ENCODE measurements around the gene ALCAM. TPM values are rescaled to one million over a fixed set of nuclear protein-coding genes. Genes with fewer than 3 reads are reported as not detected.

The ALCAM gene
- total and polyA plus RNA-seq, 2 donors (not counting 3 experiments of a cell fraction or from before 2014, with no cell fraction given): 46.3 to 118 TPM

- no peak for TF ChIP-seq GATA2 (IDR thresholded peaks at IDR 0.05; ENCODE audit: insufficient read depth, insufficient read length, low read depth, low read length)
- no peak for TF ChIP-seq FOS (IDR thresholded peaks at IDR 0.05; ENCODE audit: borderline replicate concordance, insufficient read depth, low read length)
- TF ChIP-seq, protein P1, sequence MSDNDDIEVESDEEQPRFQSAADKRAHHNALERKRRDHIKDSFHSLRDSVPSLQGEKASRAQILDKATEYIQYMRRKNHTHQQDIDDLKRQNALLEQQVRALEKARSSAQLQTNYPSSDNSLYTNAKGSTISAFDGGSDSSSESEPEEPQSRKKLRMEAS (IDR thresholded peaks at IDR 0.05; ENCODE audit: insufficient read depth, insufficient read length): no peak
- no peak for TF ChIP-seq JUN (IDR thresholded peaks at IDR 0.05; ENCODE audit: borderline replicate concordance, insufficient read depth, insufficient read length, low read depth)
- TF ChIP-seq POLR2A (IDR thresholded peaks at IDR 0.05; ENCODE audit: low read depth, low read length): no peak
- TF ChIP-seq, protein P2, sequence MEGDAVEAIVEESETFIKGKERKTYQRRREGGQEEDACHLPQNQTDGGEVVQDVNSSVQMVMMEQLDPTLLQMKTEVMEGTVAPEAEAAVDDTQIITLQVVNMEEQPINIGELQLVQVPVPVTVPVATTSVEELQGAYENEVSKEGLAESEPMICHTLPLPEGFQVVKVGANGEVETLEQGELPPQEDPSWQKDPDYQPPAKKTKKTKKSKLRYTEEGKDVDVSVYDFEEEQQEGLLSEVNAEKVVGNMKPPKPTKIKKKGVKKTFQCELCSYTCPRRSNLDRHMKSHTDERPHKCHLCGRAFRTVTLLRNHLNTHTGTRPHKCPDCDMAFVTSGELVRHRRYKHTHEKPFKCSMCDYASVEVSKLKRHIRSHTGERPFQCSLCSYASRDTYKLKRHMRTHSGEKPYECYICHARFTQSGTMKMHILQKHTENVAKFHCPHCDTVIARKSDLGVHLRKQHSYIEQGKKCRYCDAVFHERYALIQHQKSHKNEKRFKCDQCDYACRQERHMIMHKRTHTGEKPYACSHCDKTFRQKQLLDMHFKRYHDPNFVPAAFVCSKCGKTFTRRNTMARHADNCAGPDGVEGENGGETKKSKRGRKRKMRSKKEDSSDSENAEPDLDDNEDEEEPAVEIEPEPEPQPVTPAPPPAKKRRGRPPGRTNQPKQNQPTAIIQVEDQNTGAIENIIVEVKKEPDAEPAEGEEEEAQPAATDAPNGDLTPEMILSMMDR (IDR thresholded peaks at IDR 0.05; ENCODE audit: extremely low read depth in 1 of 2, insufficient read depth in 1 of 2, low read depth in 1 of 2, low read length in 2 of 2): no peak
- TF ChIP-seq MYC (IDR thresholded peaks at IDR 0.05; ENCODE audit: low read depth, low read length): no peak
- no peak for TF ChIP-seq EZH2 (IDR thresholded peaks at IDR 0.05; ENCODE audit: borderline replicate concordance, low read depth, low read length, severe bottlenecking)
- no peak for TF ChIP-seq POLR2AphosphoS5 (IDR thresholded peaks at IDR 0.05; ENCODE audit: insufficient read depth, low read depth, low read length)
- Histone ChIP-seq H2AFZ (ENCODE audit: low read depth, low read length) (no peak overlapping the region), H3K4me1 (ENCODE audit: control insufficient read depth, extremely low read depth, insufficient read depth, low read length) (peaks cover 26% of the 10 kb centered on the region), H3K9ac (replicated peaks; ENCODE audit: extremely low read depth, insufficient read depth, low read length) (no peak overlapping the region), H3K9me1 (replicated peaks; ENCODE audit: control insufficient read depth, extremely low read depth, insufficient read depth, low read length) (no peaks in the 10 kb centered on the region), H3K4me3 (replicated peaks in 1 of 3; ENCODE audit: insufficient read depth in 1 of 3, low read depth in 1 of 3, low read length in 3 of 3) (no peak overlapping the region), H3K4me2 (ENCODE audit: insufficient read depth, low read length) (no peak overlapping the region), H4K20me1 (replicated peaks; ENCODE audit: control insufficient read depth, extremely low read depth, insufficient read depth, low read length) (no peaks in the 10 kb centered on the region), H3K9me3 (replicated peaks; ENCODE audit: control insufficient read depth, insufficient read depth, low read length) (no peaks in the 10 kb centered on the region), H3K27ac (ENCODE audit: insufficient read depth, low read depth, low read length) (no peak overlapping the region), H3K36me3 (ENCODE audit: control insufficient read depth in 2 of 2, extremely low read depth in 1 of 2, insufficient read depth in 2 of 2, low read length in 2 of 2) (no peaks in the 10 kb centered on the region), H3K27me3 (ENCODE audit: control insufficient read depth in 2 of 2, insufficient read depth in 2 of 2, low read length in 2 of 2) (no peaks in the 10 kb centered on the region), H3K79me2 (ENCODE audit: control insufficient read depth, insufficient read depth, low read length) (peaks cover 43% of the 10 kb centered on the region)
- FAIRE-seq (no peak), DNase-seq (ENCODE audit: low read depth, low spot score) (no peak)
- intact Hi-C loops (cut with micrococcal nuclease): no loop called here
- ChIA-PET POLR2A (no interaction called here), CTCF (interaction anchor here (0.7 to 1.4 kb wide), 5 partner anchors 9 to 30 kb away, joined by 3 to 5 read pairs (median 3); no protein-coding TSS in a partner anchor)
- dilution Hi-C loops (cut with MboI; ENCODE audit: extremely low pct_ligation_motif_present, low sequenced_read_pairs): no loop called here
- BruUV-seq (replicated peaks): no TSS peak
Measured at GRCh38 chr3:105397974-105398373, 31.3 kb downstream of the ALCAM start.
